22Rv1 (cell line): ENCODE data around the gene WDR91.

ENCODE experiments used
- ZFX ChIP-seq: fragments of 450-650 bp; IDR thresholded peaks from 2 replicates; pipeline ENCODE4 v1.6.1; 2017; ENCODE audit warnings: antibody characterized with exemption, borderline replicate concordance
- TF ChIP-seq, protein P1 (sequence below): fragments of 450-650 bp; IDR thresholded peaks from 2 replicates; pipeline ENCODE4 v1.5.1; 2017; ENCODE audit warnings: mild to moderate bottlenecking

DNA sequence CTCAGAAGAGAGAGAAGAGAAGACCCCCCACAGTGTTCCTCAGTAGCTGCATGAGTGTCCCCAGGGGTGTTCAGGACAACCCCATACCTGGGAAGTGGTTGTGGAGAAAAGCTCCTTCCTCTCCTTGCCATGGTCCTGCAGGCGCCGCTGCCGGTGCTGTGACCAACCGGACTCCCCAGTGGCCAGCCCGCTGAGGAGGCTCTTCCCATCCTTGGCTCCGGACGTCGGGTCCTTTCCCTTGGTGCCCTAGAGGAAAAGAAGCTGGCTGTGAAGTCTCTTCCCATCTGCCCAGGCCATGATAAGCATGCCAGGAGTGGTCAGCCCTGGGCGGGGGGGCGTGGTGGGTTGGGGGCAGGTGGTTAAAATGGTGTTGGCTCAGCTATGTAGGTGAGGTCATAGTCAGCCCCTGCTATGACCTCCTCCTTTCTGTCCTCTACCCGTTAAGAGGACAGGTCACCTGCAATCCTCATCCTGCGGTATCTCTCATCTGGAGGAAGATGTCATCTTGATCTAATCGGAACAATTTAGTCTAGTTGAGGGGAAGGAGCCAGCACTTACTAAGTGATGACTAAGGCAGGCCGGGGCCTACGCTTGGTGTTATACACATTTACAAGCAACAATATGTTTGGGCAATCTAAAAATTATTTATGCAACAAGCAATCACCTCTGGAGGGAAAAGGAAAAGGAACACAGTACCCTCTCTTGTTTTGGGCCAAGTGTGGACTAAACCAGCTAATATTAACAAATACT, 13.2 kb downstream of the WDR91 start:
- TF ChIP-seq, protein P1, sequence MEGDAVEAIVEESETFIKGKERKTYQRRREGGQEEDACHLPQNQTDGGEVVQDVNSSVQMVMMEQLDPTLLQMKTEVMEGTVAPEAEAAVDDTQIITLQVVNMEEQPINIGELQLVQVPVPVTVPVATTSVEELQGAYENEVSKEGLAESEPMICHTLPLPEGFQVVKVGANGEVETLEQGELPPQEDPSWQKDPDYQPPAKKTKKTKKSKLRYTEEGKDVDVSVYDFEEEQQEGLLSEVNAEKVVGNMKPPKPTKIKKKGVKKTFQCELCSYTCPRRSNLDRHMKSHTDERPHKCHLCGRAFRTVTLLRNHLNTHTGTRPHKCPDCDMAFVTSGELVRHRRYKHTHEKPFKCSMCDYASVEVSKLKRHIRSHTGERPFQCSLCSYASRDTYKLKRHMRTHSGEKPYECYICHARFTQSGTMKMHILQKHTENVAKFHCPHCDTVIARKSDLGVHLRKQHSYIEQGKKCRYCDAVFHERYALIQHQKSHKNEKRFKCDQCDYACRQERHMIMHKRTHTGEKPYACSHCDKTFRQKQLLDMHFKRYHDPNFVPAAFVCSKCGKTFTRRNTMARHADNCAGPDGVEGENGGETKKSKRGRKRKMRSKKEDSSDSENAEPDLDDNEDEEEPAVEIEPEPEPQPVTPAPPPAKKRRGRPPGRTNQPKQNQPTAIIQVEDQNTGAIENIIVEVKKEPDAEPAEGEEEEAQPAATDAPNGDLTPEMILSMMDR = no peak
- TF ChIP-seq ZFX = no peak
